K562 (cell line): ENCODE data around the gene TTBK1. TPM values are rescaled to one million over a fixed set of nuclear protein-coding genes. Genes with fewer than 3 reads are reported as not detected.

Source experiments
- CEBPG ChIP-seq, 3 experiments: fragments of 200-800 bp in 1 of 3; sonication (Bioruptor generic) in 1 of 3; sonication (generic) in 1 of 3; formaldehyde crosslinking in 1 of 3; IDR thresholded peaks in 2 of 3; conservative IDR thresholded peaks in 1 of 3; 2 replicates each; pipeline versions ENCODE4 v1.6.1 to v1.8.0; 2016 to 2022; ENCODE audit warnings: missing compliant biosample characterization in 2 of 3, missing genetic modification characterization in 2 of 3, mild to moderate bottlenecking in 1 of 3, missing genetic modification reagents in 1 of 3
- DNMT1 ChIP-seq: fragments of 450-650 bp; IDR thresholded peaks from 2 replicates; pipeline ENCODE4 v1.6.1; 2016; ENCODE audit warnings: antibody characterized with exemption, mild to moderate bottlenecking
- KLF16 ChIP-seq: IDR thresholded peaks from 2 replicates; pipeline ENCODE4 v1.6.1; 2016; ENCODE audit warnings: antibody characterized with exemption
- ZNF707 ChIP-seq: fragments of 250-450 bp; sonication (Bioruptor Pico); conservative IDR thresholded peaks from 2 replicates; pipeline ENCODE4 v1.8.0; 2022; ENCODE audit warnings: inconsistent platforms, mild to moderate bottlenecking, moderate library complexity
- polyA plus RNA-seq, 8 experiments: library from polyadenylated mRNA; depleted of rRNA in 4 of 8; stranded (reverse) in 5 of 8; unstranded in 3 of 8; fragments of >200 nt; fragmentation: Nextera tagmentation in 2 of 8; fragmentation: Illumina TruSeq in 1 of 8; extraction: Ambion mirVana in 2 of 8; extraction: Trizol in 1 of 8; gene quantifications; 2 replicates each; pipeline versions ENCODE4 v1.2.1 to v1.2.3, GENCODE V29; 2011 to 2014; ENCODE audit warnings: inconsistent platforms in 1 of 8, missing spikeins in 1 of 8
- total RNA-seq, 7 experiments: library from RNA; depleted of rRNA in 6 of 7; stranded (reverse); fragments of >200 nt in 6 of 7; fragmentation: Illumina TruSeq in 2 of 7; extraction: Trizol in 2 of 7; gene quantifications; 2 replicates each; pipeline versions ENCODE4 v1.2.1 to v1.2.3, GENCODE V29; 2011 to 2021; ENCODE audit warnings: low replicate concordance in 1 of 7
- TF ChIP-seq, protein P1 (sequence below), 2 experiments: fragments of 450-650 bp; IDR thresholded peaks; 2 replicates each; pipeline ENCODE4 v1.6.1; 2016; ENCODE audit warnings: mild to moderate bottlenecking in 2 of 2, borderline replicate concordance in 1 of 2, low read depth in 1 of 2, moderate library complexity in 1 of 2

TTBK1 gene
- total and polyA plus RNA-seq, 9 of the 15 experiments (the other 6 are each of a cell fraction or from before 2014, with no cell fraction given) = not detected

GRCh38 chr6:43273707-43274106 is 30.4 kb downstream of the TTBK1 start (continued):
- TF ChIP-seq CEBPG (CRISPR knock-in tag; IDR thresholded peaks at IDR 0.05) = no peak
- TF ChIP-seq CEBPG (tag; conservative IDR thresholded peaks at IDR 0.05 in 1 of 2, IDR thresholded peaks at IDR 0.05 in 1 of 2) = no peak
- TF ChIP-seq KLF16 = no peak
- no peak for TF ChIP-seq ZNF707 (CRISPR knock-in tag)
- TF ChIP-seq, protein P1, sequence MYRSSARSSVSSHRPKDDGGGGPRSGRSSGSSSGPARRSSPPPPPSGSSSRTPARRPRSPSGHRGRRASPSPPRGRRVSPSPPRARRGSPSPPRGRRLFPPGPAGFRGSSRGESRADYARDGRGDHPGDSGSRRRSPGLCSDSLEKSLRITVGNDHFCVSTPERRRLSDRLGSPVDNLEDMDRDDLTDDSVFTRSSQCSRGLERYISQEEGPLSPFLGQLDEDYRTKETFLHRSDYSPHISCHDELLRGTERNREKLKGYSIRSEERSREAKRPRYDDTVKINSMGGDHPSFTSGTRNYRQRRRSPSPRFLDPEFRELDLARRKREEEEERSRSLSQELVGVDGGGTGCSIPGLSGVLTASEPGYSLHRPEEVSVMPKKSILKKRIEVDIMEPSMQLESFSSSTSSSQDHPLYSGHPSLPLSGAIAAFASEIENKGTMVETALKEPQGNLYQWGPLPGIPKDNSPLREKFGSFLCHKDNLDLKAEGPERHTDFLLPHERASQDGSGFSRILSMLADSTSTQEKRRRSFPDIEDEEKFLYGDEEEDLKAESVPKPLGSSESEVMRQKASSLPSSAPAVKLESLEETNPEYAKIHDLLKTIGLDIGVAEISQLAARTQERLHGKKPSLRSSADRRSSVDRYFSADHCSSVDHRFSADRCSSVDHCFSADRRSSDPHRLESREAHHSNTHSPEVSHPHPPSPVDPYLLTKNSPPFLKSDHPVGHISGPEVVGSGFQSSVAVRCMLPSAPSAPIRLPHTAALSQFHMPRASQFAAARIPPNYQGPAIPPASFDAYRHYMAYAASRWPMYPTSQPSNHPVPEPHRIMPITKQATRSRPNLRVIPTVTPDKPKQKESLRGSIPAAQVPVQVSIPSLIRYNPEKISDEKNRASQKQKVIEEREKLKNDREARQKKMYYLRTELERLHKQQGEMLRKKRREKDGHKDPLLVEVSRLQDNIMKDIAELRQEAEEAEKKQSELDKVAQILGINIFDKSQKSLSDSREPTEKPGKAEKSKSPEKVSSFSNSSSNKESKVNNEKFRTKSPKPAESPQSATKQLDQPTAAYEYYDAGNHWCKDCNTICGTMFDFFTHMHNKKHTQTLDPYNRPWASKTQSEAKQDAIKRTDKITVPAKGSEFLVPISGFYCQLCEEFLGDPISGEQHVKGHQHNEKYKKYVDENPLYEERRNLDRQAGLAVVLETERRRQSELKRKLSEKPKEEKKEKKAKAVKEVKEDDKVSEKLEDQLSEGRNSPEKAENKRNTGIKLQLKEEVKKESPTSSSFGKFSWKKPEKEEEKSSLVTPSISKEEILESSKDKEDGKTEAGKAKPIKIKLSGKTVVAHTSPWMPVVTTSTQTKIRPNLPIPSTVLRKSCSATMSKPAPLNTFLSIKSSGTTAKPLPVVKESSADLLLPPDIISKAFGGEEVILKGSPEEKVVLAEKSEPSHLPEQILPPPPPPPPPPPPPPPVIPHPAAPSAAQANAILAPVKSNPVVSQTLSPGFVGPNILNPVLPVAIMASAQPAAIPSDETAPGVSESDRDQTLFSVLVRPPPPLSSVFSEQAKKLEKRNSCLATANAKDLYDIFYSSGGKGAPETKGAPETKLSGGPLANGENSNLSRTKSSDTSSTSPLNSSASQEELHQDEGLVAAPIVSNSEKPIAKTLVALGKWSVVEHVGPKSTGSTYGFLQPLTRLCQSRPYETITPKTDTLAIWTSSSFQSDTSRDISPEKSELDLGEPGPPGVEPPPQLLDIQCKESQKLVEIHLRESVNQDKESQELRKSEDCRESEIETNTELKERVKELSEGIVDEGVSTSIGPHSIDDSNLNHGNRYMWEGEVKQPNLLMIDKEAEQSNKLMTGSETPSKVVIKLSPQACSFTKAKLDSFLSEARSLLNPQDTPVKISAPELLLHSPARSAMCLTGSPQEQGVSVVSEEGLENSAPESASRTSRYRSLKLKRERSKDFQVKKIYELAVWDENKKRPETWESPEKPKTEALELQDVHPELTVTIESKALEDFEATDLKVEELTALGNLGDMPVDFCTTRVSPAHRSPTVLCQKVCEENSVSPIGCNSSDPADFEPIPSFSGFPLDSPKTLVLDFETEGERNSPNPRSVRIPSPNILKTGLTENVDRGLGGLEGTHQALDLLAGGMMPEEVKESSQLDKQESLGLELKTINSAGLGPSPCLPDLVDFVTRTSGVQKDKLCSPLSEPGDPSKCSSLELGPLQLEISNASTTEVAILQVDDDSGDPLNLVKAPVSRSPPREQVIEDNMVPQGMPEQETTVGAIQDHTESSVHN (IDR thresholded peaks at IDR 0.05; ENCODE audit: borderline replicate concordance in 1 of 2, low read depth in 1 of 2) = no peak
- TF ChIP-seq DNMT1 = no peak
